NCI-H2029 (cell line): ENCODE measurements around the gene IQCC.

ENCODE experiments used
- DNase-seq: peaks from one replicate; lab custom pipeline; 2025; lab: John Stamatoyannopoulos, UW

The IQCC gene

GRCh38 chr1:32224285-32224684, 18.8 kb downstream of the IQCC start:
- DNase-seq = no peak

GRCh38 chr1:32228771-32229170, 23.3 kb downstream of the IQCC start:
- no peak for DNase-seq

DNA sequence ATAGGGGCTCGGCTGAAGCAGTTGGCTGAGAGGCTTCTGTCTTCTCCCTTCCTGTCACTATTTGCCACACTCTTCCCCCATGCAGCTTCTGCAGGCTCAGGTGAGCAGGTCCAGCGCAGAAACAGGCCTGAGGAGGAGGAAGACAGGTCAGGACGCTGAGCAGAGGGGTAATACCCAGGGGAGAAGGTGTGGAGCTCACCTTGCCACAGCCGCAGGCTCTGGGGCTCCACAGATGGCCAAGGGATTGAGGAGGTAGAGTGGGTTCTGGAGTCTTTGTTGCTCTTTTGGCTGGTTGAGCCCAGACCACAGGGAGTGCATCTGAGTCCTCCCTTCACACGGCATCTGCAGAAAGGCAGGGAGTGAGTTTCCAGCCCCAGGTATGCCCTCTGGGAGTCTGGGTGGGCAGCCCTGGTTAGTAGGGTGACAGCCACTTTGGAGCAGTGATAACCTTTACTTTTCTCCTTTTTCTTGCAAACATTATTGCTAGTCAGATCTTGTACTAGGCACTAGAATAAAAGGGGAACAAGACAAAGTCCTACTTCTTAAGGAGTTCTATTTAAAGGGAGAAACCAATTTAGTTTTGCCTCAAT, 26.5 kb downstream of the IQCC start:
- no peak for DNase-seq

GRCh38 chr1:32232558-32233304, 27.3 kb downstream of the IQCC start:
- DNase-seq = no peak

DNA sequence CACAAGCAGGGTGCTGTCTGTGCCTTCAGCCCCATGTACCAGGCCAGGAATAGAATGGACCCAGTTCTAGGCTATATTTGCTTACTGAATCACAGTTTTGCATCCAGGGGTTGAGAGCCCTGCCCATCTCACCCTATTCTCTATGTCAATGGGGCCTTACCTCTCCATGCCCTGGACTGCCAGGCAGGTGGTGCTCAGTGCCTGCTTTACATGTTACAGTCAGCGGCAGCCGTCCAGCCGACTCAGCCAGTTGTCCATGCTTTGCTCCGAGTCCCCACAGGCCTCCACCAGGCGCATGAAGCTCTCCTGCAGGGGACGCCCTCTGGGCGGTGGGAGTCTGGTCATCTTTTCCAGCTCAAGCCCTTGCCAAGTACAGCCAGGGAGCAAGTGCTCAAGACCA, 29.3 kb downstream of the IQCC start:
- DNase-seq = no peak

DNA sequence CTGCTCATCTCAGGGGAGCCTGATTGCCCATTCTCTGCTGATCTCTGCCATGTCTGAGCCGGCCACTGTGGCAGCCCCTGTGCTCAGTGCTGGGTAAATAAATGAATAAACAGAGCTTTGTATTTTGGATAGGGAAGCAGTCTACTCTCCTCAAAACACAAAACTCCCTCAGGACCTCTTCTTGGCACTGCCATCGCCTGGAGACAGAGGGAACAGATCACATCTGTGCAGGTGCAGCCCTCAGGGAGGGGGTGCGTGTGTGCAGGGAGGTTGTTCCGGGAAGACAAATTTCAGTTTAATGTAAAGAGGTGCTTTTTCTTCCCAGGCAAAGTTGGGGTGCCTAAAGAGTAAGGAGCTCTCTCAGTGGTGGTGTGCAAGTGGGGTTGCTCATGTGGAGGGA, 33.9 kb downstream of the IQCC start:
- DNase-seq = peak; percentile 9

DNA sequence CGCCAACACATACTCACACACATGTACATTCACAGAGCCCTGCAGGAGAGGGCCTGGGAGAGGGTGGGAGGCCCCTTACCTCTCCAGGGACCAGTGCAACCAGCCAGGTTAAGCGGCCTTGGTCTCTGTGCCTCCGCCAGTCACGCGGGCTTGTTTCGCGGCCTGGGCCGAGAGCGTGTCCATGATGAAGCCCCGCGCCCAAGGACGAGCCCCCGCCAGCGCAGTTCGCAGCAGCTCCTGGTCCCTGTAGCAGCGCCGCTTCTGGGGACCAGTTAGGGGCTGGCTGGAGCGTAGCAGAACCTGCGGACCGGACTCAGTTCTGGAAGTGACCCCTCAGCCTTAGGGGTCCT, 34.3 kb downstream of the IQCC start:
- no peak for DNase-seq

- DNase-seq = peak; percentile 68
Observed at GRCh38 chr1:32240140-32240951, 34.9 kb downstream of the IQCC start.

DNA sequence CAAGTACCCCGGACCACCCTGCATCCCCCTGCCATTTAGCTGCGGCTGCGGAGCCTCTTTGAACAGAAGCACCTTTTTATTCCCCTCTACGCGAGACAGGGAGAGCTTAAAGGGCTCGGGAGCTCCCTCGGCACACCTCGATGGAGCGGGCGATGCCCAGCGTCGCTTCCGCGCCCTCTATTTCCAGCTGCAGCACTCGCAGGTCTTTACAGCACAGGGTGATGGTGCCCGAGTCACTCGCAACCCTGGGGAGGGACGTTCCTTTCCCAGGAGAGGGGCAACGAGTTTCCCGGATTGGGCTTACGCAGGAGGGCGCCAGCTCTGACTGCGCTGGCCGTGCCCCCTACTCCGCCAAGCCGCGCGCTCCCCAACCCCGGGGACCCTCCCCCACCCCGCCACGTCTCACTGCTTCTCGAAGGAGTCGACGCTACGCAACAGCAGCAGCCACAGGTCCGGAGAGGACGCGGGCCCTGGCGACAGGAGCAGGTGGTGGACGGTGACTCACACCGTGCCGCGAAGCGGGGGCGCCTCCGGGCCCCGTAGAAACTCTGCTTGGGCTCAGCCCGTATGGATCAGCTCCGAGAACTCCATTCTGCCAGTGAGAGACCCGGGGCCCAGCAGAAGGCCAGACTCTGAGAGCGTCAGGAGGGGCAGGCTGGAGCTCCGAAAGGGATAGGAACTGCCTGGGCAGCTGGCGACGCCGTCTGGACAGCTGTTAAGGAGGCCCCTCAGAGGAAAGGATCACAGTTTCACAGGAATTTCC, 35.7 kb downstream of the IQCC start:
- DNase-seq = peak; percentile 40

DNA sequence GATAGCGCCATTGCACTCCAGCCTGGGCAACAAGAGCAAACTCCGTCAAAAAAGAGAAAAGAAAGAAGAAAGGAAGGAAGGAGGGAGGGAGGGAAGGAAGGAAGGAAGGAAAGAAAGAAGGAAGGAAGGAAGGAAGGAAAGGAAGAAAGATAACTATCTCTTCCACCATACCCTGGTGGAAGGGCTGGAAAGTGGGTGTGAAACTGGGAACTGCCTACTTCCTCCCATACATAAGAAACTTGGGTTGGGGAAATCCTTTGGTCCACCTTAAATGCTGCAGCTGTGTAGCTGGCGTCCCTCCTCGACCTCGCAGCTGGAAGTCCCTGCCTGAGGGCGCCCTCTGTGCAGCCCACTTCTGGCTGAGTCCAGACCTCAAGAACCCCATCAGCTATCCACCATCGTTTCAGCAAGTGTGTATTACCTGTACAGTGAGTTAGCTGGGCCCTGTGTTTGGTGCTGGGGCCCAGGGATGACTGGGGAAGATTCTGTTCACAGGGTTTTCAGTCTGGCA, 36.9 kb downstream of the IQCC start:
- DNase-seq = no peak

- DNase-seq = no peak
Observed at GRCh38 chr1:32246888-32247273, 41.4 kb downstream of the IQCC start, which contains the start of gene FAM167B. TSS of gene FAM167B (plus strand) at chr1:32247222. CDS start at chr1:32247422, 200 bp downstream.

DNA sequence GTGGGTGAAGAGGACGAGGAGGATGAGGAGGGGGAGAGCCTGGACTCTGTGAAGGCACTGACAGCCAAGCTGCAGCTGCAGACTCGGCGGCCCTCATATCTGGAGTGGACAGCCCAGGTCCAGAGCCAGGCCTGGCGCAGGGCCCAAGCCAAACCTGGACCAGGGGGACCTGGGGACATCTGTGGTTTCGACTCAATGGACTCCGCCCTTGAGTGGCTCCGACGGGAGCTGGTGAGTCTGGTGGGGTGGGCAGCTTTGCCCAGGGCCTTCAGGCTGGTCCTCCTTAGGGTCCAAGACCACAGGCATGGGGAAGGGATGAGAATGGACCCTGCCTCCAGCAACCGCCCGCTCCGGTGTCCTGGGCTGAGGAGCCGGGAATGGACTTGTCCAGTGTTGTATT, 42.0 kb downstream of the IQCC start:
- DNase-seq = no peak

GRCh38 chr1:32247983-32248889, 42.8 kb downstream of the IQCC start:
- DNase-seq = peak; percentile 48

GRCh38 chr1:32249831-32250525, 44.5 kb downstream of the IQCC start:
- no peak for DNase-seq

- DNase-seq = no peak
Observed at GRCh38 chr1:32250893-32251716, 45.6 kb downstream of the IQCC start, which contains the start of gene LCK. TSS of gene LCK (plus strand) at chr1:32251265. CDS start at chr1:32274330, 23,065 bp downstream.

- no peak for DNase-seq
Observed at GRCh38 chr1:32255072-32256071, 49.9 kb downstream of the IQCC start.

DNA sequence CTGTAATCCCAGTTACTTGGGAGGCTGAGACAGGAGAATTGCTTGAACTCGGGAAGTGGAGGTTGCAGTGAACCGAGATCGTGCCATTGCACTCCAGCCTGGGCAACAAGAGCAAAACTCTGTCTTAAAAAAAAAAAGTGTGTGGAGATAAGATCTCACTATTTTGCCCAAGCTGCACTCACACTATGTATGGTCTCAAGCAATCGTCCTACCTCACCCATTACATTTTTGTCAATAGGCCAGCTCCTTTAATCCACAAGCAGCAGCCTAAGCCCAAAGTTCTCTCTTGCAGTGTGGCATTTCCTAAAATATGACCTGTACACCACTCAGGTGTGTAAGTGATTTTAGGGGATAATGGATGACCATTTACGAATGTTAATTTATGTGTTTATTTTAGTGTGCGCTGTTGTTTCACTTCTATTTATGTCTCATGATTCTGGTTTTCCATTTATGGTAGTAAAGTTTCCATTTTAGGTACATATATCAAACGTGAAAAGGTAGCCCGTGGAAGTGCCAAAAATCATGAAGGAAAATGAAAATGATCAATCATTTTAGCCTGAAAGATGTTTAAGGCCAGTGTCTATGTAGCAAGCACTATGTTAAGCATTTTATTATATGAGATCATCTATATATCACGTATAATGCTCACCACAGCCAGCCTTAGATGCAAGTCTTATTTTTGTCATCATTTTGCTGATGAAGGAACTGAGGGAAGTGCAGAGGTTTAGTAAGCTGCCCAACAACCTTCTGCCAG, 51.2 kb downstream of the IQCC start:
- no peak for DNase-seq

DNA sequence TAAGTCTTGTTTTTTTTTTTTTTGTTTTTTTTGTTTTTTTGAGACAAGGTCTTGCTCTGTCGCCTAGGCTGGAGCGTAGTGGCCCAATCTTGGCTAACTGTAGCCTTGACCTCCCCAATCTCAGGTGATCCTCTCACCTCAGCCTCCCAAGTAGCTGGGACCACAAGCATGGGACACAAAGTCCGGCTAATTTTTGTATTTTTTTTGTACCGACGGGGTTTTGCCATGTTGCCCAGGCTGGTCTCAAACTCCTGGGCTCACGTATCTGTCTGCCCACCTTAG, 51.7 kb downstream of the IQCC start:
- no peak for DNase-seq
